Measurements from ENCODE around the gene IGF2R.

DNA sequence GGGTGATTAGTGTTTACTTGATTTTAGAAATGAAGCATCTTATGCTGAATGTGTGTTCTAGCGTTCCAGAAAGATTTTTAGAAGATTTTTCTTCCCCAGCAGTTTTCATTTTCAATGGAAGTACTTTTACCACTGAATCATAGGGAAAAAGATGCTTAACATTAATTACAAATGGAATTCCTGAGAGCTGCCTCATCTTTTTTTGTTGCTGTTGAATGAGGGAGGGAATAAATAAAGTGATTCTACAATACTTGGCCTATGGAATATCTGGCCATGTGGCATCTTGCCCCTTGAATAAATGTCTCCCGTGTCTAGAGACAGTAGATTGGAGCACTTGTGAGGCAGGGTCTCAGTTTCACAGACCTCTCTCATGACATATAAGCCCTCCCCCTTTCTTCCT is 108.6 kb downstream of the IGF2R start:
- TF ChIP-seq POLR2A (IDR thresholded peaks at IDR 0.05; ENCODE audit: low read depth, low read length) (no peak), TAF1 (IDR thresholded peaks at IDR 0.05; ENCODE audit: borderline replicate concordance, low read depth, low read length) (no peak)

Measured in GM12892 (cell line).